ENCODE measurements around the gene CCDC54. TPM values are rescaled to one million over a fixed set of nuclear protein-coding genes. Genes with fewer than 3 reads are reported as not detected.

Gene CCDC54
- total RNA-seq, 2 donors from 2014 or later: not detected

GRCh38 chr3:107345822-107346405, 31.3 kb upstream of the CCDC54 start:
- intact Hi-C loops (cut with DNase I): no loop called here
- Histone ChIP-seq H3K4me3 (no peak overlapping the region), H3K9me3 (no peaks in the 10 kb centered on the region), H3K27me3 (no peaks in the 10 kb centered on the region), H3K27ac (no peak overlapping the region), H3K4me1 (no peaks in the 10 kb centered on the region), H3K36me3 (replicated peaks in 1 of 2; ENCODE audit: insufficient read depth in 1 of 2, low read depth in 2 of 2) (no peaks in the 10 kb centered on the region)
- ATAC-seq (no peak), DNase-seq (no peak)
- TF ChIP-seq CTCF (IDR thresholded peaks at IDR 0.05): no peak
- no peak for TF ChIP-seq POLR2A (IDR thresholded peaks at IDR 0.05)
- WGBS, 2 donors: 73 to 79% methylated on average over 4 of the region's 4 CpGs

GRCh38 chr3:107346564-107346963, 30.7 kb upstream of the CCDC54 start:
- no peaks in the 10 kb centered on the region for H3K36me3 ChIP-seq (replicated peaks in 1 of 2; ENCODE audit: insufficient read depth in 1 of 2, low read depth in 2 of 2)
- H3K27ac ChIP-seq: no peak overlapping the region
- TF ChIP-seq POLR2A (IDR thresholded peaks at IDR 0.05): no peak
- no peak for TF ChIP-seq CTCF (IDR thresholded peaks at IDR 0.05)
- ATAC-seq (no peak), DNase-seq (no peak)
- H3K9me3 ChIP-seq: no peaks in the 10 kb centered on the region
- no peak overlapping the region for H3K4me3 ChIP-seq
- intact Hi-C loops (cut with DNase I): no loop called here
- H3K4me1 ChIP-seq: no peaks in the 10 kb centered on the region
- no peaks in the 10 kb centered on the region for H3K27me3 ChIP-seq
- whole genome bisulfite sequencing, 2 donors: 64 to 68% methylated on average over 2 of the region's 2 CpGs

- Histone ChIP-seq H3K4me3 (no peak overlapping the region), H3K4me1 (no peaks in the 10 kb centered on the region), H3K27me3 (no peaks in the 10 kb centered on the region), H3K36me3 (replicated peaks in 1 of 2; ENCODE audit: insufficient read depth in 1 of 2, low read depth in 2 of 2) (no peaks in the 10 kb centered on the region), H3K9me3 (no peaks in the 10 kb centered on the region), H3K27ac (no peak overlapping the region)
- no peak for ATAC-seq
- DNase-seq: no peak
- 16% methylated on average over 2 of the region's 2 CpGs for WGBS, 2 donors
- intact Hi-C loops (cut with DNase I): no loop called here
- TF ChIP-seq POLR2A (IDR thresholded peaks at IDR 0.05) (no peak), CTCF (IDR thresholded peaks at IDR 0.05) (no peak)
Measured at GRCh38 chr3:107347751-107348150, 29.5 kb upstream of the CCDC54 start.

- TF ChIP-seq CTCF (IDR thresholded peaks at IDR 0.05) (no peak), POLR2A (IDR thresholded peaks at IDR 0.05) (no peak)
- Histone ChIP-seq H3K27ac (no peak overlapping the region), H3K4me1 (no peaks in the 10 kb centered on the region), H3K27me3 (no peaks in the 10 kb centered on the region), H3K36me3 (replicated peaks in 1 of 2; ENCODE audit: insufficient read depth in 1 of 2, low read depth in 2 of 2) (no peaks in the 10 kb centered on the region), H3K4me3 (no peak overlapping the region), H3K9me3 (no peaks in the 10 kb centered on the region)
- DNase-seq (no peak), ATAC-seq (no peak)
- intact Hi-C loops (cut with DNase I): no loop called here
- WGBS, 2 donors: 82 to 94% methylated on average over 2 of the region's 2 CpGs
Measured at GRCh38 chr3:107356706-107357105, 20.5 kb upstream of the CCDC54 start.

GRCh38 chr3:107361633-107362032, 15.6 kb upstream of the CCDC54 start:
- no peak for ATAC-seq
- Histone ChIP-seq H3K9me3 (no peaks in the 10 kb centered on the region), H3K4me3 (no peak overlapping the region), H3K36me3 (replicated peaks in 1 of 2; ENCODE audit: insufficient read depth in 1 of 2, low read depth in 2 of 2) (no peaks in the 10 kb centered on the region), H3K27ac (no peak overlapping the region), H3K4me1 (no peaks in the 10 kb centered on the region), H3K27me3 (no peaks in the 10 kb centered on the region)
- intact Hi-C loops (cut with DNase I): no loop called here
- no peak for TF ChIP-seq POLR2A (IDR thresholded peaks at IDR 0.05)
- no peak for TF ChIP-seq CTCF (IDR thresholded peaks at IDR 0.05)
- WGBS, 2 donors: 55 to 80% methylated on average over 2 to 3 of the region's 3 CpGs
- DNase-seq: no peak

Data from body of pancreas (tissue), 4 donors.